GM18870 (cell line): ENCODE results near the gene ADK.

Experiments
- ATAC-seq: cut with Tn5 transposase; IDR thresholded peaks from one replicate; pipeline ENCODE4 v1.9.1; 2021; ENCODE audit warnings: moderate library complexity; ENCODE audit not compliant: unreplicated experiment

The ADK gene

DNA sequence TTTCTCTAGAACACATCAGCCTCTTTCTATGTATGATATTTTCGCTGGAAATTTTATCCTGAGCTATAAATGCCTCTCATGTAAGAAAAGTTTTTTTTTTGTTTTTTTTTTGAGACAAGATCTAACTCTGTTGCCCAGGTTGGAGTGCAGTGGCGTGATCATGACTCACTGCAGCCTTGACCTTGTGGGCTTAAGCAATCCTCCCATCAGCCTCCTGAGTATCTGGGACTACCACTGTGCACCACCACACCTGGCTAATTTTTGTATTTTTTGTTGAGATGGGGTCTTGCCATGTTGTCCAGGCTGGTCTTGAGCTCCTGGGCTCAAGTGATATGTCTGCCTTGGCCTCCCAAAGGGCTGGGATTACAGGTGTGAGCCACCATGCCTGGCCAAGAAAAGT lies 80.4 kb downstream of the ADK start:
- ATAC-seq = no peak

GRCh38 chr10:74233281-74233680 lies 82.3 kb downstream of the ADK start:
- ATAC-seq = no peak

DNA sequence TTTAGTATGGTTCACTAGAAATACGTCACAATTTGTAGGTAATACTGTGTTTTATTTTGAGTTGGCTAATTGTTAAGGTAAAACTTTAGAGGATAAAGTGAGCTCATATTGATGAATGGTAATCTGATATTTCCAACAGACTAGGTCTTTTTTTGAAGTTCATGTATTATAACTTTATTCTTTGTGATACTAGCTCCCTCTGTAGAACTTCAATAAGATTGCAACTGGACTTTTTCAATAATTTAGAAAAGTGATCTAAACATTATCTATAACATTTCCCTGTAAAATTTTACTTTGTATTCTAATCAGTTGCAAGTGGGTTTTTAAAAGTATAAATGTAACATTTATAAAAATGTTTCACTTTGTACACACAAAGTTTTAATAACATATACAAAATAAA lies 83.5 kb downstream of the ADK start:
- ATAC-seq = no peak

GRCh38 chr10:74238031-74238431 lies 87.0 kb downstream of the ADK start:
- no peak for ATAC-seq

DNA sequence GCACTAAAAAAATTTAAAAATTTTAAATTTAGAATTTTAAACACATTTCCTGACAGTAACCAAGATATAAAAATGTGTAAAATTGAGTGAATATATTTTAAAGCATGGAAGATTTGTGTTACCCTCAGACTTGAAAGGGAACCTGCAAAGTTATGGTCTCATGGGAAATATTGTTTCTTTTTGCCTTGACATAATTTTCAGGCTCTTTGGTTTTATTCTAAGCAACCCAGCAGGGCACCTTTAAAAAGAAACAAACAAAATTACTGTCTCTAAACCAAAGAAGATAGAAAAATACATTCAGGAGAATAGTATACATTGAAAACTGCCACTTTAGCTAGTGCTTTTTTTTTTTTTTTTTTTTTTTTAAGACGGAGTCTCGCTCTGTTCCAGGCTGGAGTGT lies 87.5 kb downstream of the ADK start:
- ATAC-seq = no peak

- ATAC-seq = no peak
These were observed 92.0 kb downstream of the ADK start for GRCh38 chr10:74243067-74243466.

GRCh38 chr10:74244097-74244685 lies 93.2 kb downstream of the ADK start:
- no peak for ATAC-seq

DNA sequence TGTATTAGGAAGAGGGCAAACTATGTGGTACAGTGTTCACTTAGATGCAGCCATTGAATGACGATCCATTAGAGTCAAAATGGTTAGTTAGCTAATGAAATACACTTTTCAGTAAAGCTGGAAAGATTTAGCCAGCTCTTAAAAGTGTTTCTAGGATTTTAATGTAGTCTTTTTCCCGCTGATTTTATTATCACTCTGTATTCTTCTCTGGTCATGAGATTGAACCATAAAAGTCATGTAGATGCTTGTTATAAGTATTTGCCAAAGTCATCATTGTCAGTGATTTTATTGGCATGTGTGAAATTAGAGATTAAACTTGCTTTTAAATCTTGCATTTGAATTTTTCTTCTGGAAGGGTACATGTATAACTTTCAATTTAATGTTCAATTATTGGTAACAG lies 93.8 kb downstream of the ADK start:
- no peak for ATAC-seq

- no peak for ATAC-seq
These were observed 95.5 kb downstream of the ADK start for GRCh38 chr10:74246495-74246894.

- ATAC-seq = no peak
These were observed 98.8 kb downstream of the ADK start for GRCh38 chr10:74249865-74250264.

GRCh38 chr10:74255214-74255613 lies 104.2 kb downstream of the ADK start:
- no peak for ATAC-seq

GRCh38 chr10:74255888-74256357 lies 104.9 kb downstream of the ADK start:
- no peak for ATAC-seq

- ATAC-seq = no peak
These were observed 111.8 kb downstream of the ADK start for GRCh38 chr10:74262856-74263255.

DNA sequence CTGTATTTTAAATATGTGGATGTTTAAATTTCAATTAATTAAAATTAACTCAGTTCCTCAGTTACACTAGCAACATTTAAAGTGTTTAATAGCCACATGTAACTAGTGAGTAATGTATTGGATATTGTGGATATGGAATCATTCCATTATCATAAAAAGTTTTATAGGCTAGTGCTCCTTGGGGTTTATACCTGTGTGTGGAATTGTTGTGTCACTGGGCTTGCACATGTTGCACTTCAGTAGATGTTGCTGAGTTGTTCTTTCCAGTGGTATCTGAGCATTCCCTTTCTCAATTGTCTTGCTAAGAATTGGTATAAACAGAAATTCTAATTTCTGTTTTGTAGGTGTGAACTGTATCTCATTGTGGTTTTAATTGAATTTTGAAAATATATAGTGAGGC lies 113.0 kb downstream of the ADK start:
- no peak for ATAC-seq

- ATAC-seq = no peak
These were observed 121.3 kb downstream of the ADK start for GRCh38 chr10:74272288-74272687.

- no peak for ATAC-seq
These were observed 124.8 kb downstream of the ADK start for GRCh38 chr10:74275755-74276290.

- no peak for ATAC-seq
These were observed 125.4 kb downstream of the ADK start for GRCh38 chr10:74276416-74276815.

- ATAC-seq = no peak
These were observed 131.3 kb downstream of the ADK start for GRCh38 chr10:74282151-74282847.

GRCh38 chr10:74282848-74283210 lies 131.8 kb downstream of the ADK start:
- ATAC-seq = no peak

DNA sequence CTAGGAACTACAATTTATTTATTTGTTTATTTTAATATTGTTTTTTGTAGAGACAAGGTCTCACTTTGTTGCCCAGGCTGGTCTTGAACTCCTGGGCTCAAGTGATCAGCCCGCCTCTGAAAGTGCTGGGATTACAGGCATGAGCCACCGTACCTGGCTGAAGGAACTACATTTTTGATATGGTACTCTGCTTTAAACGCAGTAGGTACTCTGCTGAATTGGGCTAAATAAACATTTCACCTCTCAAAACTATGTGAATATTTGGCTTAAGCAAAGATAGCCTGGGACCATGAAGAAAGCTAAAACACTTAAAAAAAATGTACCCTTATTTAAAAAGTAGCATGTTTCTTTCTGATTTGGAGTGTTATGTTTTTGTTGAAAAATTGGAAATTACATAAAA lies 138.2 kb downstream of the ADK start:
- ATAC-seq = no peak

GRCh38 chr10:74289951-74290350 lies 138.9 kb downstream of the ADK start:
- ATAC-seq = no peak

GRCh38 chr10:74290708-74291107 lies 139.7 kb downstream of the ADK start:
- ATAC-seq = no peak
